KBM-7 (cell line): ENCODE data around the gene NUPR1.
"Not testable (repeated sequence)": the region's sequence is repeated elsewhere in the genome, so short reads cannot be mapped to it uniquely, and the experiment has no call there.

Experiments
- DNase-seq: peaks from one replicate; pipeline ENCODE4 v3.0.0-alpha.2; 2015
- in situ Hi-C: fragments of 300-500 bp; cut with MboI; formaldehyde crosslinking; loops from 2 replicates; pipeline ENCODE4 v1.14.3; 2020; ENCODE audit warnings: low sequenced_read_pairs, low pct_unique_long_range_greater_than_20kb, mixed read lengths

Gene NUPR1

GRCh38 chr16:28504707-28505404, 33.9 kb downstream of the NUPR1 start:
- no peak for DNase-seq

DNA sequence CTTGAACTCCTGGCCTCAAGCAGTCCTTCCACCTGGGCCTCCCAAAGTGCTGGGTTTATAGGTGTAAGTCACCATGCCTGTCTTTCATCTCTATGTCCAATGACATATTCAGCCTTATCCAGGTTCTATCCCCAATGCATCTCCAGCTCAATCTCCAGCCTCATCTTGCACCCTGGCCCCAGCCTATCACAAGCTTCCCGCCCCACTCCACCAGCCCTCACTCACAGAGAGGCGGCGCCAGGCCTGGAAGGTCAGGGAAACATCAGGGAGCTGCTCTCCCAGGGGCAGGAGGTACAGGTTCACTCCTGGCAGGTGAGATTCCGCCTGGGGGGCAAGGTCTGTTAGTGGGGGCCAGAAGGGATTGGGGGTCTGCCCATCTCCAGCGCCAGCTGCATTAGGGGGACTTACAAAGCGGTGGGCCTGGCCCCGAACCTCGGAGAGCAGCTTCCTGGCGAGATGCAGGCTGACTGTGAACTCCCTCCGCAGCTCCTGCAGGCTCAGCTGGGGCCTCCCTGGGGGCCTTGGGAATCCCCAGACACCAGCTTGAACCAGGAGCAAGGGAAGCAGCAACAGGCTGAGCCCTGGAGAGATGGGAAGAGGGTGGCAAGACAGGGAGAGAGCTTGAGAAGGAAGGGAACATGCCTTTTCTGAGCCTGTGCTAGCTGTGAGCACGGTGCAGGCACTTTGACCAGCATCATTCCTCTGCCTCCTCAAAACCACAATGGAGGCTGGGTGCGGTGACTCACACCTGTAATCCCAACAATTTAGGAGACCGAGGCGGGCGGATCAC, 35.1 kb downstream of the NUPR1 start:
- no peak for DNase-seq
- in situ Hi-C loops, result no loop called here

More at GRCh38 chr16:28504707-28505404, 33.9 kb downstream of the NUPR1 start:
- in situ Hi-C loops, result no loop called here

- in situ Hi-C loops, result no loop called here
These were observed 36.5 kb downstream of the NUPR1 start for GRCh38 chr16:28502290-28502689.

GRCh38 chr16:28501258-28502232, 37.2 kb downstream of the NUPR1 start:
- DNase-seq, result no peak
- in situ Hi-C loops, result no loop called here

More at GRCh38 chr16:28502290-28502689, 36.5 kb downstream of the NUPR1 start:
- DNase-seq, result no peak

DNA sequence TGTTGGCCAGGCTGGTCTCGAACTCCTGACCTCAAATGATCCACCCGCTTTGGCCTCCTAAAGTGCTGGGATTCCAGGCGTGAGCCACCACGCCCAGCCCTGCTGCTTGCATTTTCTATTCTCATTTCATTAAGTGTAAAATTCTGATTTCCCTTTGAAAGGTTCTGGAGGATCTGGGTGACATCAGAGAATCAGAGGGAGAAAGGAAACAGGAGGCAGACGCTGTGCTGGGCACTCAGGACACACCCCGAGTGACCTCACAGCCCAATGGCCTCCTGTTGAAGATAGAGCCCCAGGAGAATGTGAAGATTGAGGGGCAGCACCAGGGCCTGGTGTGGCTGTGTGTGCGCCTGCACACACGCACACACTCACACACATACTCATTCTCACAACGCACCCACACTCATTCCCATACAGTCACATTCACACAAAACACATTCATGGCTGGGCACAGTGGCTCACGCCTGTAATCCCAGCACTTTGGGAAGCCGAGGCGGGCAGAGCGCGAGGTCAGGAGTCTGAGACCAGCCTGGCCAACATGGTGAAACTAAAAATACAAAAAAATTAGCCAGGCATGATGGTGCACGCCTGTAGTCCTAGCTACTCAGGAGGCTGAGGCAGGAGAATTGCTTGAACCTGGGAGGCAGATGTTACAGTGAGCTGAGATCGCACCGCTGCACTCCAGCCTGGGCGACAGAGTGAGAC, 38.1 kb downstream of the NUPR1 start:
- DNase-seq, result not testable (repeated sequence)

GRCh38 chr16:28499854-28500253, 38.9 kb downstream of the NUPR1 start:
- no peak for DNase-seq
- in situ Hi-C loops, result no loop called here

More for the DNA sequence above, 38.1 kb downstream of the NUPR1 start:
- in situ Hi-C loops, result not testable (repeated sequence)

DNA sequence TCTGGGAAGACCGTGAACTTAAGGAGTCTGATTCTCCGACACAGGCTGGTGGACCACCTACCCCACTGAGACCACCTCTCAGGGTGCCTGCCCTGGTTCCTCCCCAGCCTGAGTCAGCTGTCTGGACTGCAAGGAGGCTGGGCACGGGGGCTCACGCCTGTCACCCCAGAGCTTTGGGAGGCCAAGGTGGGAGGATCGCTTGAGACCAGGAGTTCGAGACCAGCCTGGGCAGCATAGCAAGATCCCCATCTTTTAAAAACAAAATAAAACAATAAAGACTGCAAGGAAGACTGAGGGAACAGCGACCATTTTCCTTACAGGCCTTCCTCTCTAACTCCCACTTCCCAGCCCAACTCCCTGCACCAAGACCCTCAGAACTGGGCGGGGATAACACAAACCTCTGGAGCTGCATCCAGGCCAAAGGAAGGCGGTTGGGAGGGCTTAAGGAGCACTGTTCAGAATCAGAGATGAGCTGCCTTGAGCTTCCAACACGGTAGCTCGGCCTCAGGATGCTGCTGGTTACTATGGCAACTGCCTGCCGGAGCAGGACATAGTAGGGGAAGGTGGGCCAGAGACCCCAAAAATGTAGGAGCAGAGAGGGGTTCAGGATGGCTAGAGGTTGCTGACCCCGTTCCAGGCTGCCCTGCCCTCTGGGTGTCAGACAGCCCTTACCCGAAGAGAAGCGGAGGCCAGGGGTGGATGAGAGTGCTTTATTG, 40.0 kb downstream of the NUPR1 start:
- DNase-seq, result no peak
- in situ Hi-C loops, result no loop called here

DNA sequence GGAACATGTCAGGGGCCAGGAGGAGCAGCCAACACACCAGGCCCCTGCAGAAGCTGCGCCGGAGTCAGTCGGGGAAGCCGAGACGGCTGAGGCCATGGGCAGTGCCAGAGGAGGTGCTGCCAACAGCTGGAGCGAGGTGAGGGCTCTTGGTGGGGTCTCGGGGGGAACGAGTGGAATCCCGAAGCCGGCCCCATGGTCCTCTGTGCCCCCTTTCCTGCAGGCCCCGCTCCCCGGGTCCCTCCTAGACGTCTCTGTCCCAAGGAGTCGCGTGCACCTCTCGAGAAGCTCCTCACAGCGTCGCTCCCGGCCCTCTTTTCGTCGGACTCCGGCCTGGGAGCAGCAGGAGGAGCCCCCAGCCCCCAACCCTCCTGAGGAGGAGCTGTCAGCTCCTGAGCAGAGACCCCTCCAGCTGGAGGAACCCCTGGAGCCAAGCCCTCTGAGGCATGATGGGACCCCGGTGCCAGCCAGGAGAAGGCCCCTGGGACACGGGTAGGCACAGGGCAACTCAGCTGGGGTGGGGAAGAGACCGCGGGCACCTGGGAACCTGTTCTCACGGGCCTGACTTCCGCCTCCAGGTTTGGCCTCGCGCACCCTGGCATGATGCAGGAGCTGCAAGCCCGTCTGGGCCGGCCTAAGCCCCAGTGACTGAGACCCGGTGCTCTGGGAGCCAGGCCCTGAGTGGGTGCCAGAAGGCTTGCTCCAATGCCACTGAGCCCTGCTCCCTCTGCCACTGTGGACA, 40.7 kb downstream of the NUPR1 start:
- in situ Hi-C loops, result no loop called here
- no peak for DNase-seq

GRCh38 chr16:28497386-28497785, 41.4 kb downstream of the NUPR1 start:
- in situ Hi-C loops, result no loop called here
- no peak for DNase-seq

DNA sequence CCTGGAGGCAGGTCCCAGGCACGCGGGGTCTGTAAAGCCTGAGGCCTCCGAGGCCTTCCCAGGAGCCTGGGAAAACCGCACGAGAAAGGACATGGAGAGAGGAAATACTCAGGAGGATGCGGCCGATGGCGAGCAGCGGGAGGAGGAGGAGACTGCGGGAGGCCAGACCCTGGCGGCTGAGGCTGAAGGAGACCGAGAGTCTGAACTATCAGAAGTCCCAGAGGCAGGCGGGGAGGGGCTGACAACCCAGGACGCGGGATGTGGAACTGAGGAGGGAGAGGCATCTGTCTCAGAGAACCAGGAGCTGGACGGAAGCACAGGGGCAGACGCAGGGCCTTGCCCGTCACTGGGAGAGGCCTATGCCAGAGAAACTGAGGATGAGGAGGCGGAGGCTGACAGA, 41.9 kb downstream of the NUPR1 start:
- in situ Hi-C loops, result no loop called here
- no peak for DNase-seq

DNA sequence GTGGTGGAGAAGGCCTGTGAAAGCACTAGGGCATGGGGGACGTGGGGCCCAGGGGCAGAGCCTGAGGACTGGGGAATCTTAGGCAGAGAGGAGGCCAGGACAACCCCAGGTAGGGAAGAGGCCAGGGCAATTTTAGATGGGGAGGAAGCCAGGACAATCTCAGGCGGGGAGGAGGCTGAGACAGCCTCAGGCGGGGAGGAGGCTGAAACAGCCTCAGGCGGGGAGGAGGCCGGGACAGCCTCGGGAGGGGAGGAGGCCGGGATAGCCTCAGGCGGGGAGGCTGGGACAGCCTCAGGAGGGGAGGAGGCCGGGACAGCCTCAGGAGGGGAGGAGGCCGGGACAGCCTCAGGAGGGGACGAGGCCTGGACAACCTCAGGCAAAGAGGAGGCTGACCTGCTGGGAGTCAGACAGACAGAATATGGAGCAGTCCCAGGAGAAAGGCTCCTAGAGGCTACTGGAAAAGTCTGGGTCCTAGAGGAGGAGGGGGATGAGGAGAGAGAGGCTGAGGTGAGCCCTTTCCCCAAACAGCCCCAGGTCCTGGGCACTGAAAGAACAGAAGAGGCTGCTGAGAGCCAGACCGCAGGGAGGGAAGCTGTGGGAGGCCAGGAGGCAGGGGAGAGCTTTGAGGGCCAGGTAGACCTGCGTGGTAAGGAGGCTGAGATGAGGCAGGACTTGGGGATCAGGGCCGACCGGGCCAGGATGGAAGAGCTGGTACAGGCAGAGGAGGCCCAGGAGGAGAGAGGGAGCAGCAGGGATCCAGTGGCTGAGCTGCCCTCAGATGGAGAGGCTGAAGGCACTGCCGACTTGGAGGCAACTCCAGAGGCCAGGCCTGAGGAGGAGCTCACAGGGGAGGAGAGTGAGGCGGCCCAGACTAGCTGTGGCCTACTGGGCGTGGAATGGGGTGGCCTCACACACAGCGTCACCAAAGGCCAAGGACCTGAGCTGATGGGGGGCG, 42.7 kb downstream of the NUPR1 start:
- no peak for DNase-seq
- in situ Hi-C loops, result no loop called here

- in situ Hi-C loops, result no loop called here
- no peak for DNase-seq
These were observed 43.5 kb downstream of the NUPR1 start for GRCh38 chr16:28495098-28495793.

- in situ Hi-C loops, result loop anchor here (5.0 kb wide), 1 partner anchor 48 kb away; no protein-coding TSS in a partner anchor
- peak; percentile 99 for DNase-seq
These were observed 44.5 kb downstream of the NUPR1 start, which contains the start of gene APOBR for GRCh38 chr16:28494121-28494851. Gene APOBR (plus strand): TSS chr16:28494643. CDS start chr16:28494682, 39 bp downstream.

GRCh38 chr16:28492511-28492910, 46.3 kb downstream of the NUPR1 start:
- DNase-seq, result no peak
- in situ Hi-C loops, result loop anchor here (5.0 kb wide), 1 partner anchor 50 kb away; no protein-coding TSS in a partner anchor

DNA sequence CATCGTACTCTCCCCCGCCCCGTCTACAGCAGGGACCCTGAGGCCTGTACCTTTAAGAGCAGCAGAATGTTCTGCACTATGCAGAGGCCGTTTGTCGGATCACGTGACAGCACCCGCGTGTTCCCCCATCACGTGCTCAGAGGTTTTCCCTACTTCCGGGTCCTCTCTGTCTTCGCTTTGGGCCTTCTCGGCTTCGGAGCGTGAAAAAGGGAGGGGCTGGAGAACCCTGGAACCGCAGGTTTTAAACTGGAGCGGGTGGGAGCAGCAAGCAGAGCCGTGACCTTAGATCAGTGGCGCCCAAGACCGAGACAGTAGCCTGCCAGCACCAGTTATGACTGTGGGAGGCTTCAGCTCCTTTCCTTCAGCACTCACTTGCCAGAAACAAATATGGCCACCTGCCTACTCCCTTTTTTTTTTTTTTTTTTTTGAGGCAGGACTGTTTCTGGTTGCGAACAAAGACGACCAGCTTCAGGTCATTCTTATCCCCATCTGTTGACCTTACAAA, 46.8 kb downstream of the NUPR1 start, which contains the start of gene CLN3:
Gene CLN3, minus strand, starts transcription at position 105 of the 505 bp plus-strand sequence. CDS start 315 bp downstream, outside the sequence.
- in situ Hi-C loops, result loop anchor here (5.0 kb wide), 1 partner anchor 50 kb away; no protein-coding TSS in a partner anchor
- peak; percentile 98 for DNase-seq
